Measurements from ENCODE around the gene DEPDC7. TPM values are rescaled to one million over a fixed set of nuclear protein-coding genes. Genes with fewer than 3 reads are reported as not detected.

Gene DEPDC7
- 0.16 and 0.19 TPM in 2 replicates for total RNA-seq

GRCh38 chr11:33015621-33016551, at the start of gene DEPDC7:
TSS of gene DEPDC7 (plus strand) at chr11:33015878. CDS start at chr11:33015956, 78 bp downstream.

DNA sequence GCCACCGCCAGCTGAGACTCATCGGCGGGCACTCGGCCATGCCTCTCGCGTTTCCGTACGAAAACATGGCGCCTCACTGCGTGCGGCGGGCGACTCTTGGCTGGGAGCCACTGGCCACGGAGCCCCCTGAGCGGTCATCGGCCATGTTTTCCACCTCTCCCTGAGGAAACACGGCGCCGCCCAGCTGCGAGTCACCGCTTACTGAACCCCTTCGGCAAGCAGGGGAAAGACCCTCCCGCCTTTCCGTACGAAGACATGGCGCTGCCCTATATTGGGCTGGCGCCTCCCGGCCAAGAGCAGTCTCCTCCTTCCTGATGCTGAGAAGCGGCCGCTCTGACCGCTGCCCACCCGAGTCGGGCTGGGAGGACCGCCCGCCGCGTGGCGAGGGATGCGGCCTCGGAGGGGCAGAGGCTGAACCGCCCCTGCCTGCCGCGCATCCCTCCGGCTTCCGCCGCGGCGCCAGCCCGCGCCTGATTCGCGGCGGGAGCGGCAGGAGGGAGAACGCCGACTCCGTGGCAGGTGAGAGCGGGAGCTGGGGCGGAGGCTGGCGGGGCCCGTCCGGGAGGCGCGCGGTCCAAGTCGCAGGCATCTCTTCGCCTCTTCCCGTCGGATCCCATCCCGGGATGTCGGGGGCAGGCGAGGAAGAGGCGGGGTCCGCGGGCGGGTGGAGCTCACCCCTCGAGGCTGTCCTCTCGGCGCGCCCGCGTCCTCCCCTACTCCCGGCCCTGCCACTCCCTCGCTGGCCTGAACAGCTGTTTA, 23.8 kb downstream of the DEPDC7 start, which contains the start of gene TCP11L1:
TSS of gene TCP11L1 (plus strand) at position 299 of the 759 bp plus-strand sequence. CDS start 4,202 bp downstream, outside the sequence.

Other genes with a start within 250 kb of the DEPDC7 start
- gene CCDC73, start 221.2 kb upstream of the DEPDC7 start, total RNA-seq, result 0.06 TPM in 1 of 2 replicates, not detected in the other
- gene PRRG4, start 186.0 kb upstream of the DEPDC7 start, total RNA-seq, result under 0.01 and 1.2 TPM in 2 replicates
- 8.7 and 19.9 TPM in 2 replicates for gene QSER1, start 123.1 kb upstream of the DEPDC7 start, total RNA-seq
- gene TCP11L1, start 23.7 kb downstream of the DEPDC7 start, total RNA-seq, result 10.0 and 18.1 TPM in 2 replicates
- 19.4 and 26.6 TPM in 2 replicates for gene CSTF3, start 145.6 kb downstream of the DEPDC7 start, total RNA-seq
- 58.6 and 78.7 TPM in 2 replicates for gene HIPK3, start 241.5 kb downstream of the DEPDC7 start, total RNA-seq

Measured in bladder microvascular endothelial cell (primary cell).